HEK293 (cell line): ENCODE data around the gene ATP5IF1.

Experiments used
- CTCF ChIA-PET: fragments of 350-600 bp; formaldehyde crosslinking; extraction: SDS; loops from one replicate; lab custom pipeline; 2021; ENCODE audit warnings: antibody characterized with exemption; lab: Yijun Ruan, JAX
- POLR2A ChIA-PET: fragments of 300-600 bp; formaldehyde crosslinking; extraction: SDS; loops from one replicate; lab custom pipeline; 2020; ENCODE audit warnings: antibody characterized with exemption, inconsistent platforms; lab: Yijun Ruan, JAX
- H3K27ac ChIP-seq: fragments of 200-500 bp; sonication (Bioruptor generic); 2 replicates; pipeline ENCODE4 v1.5.1; 2014; ENCODE audit warnings: low read depth, low read length, control low read depth, inconsistent platforms; ENCODE audit errors: extremely low read depth
- H3K36me3 ChIP-seq, 2 experiments: fragments of 200-500 bp in 1 of 2; sonication (Bioruptor generic) in 1 of 2; 1 replicate in 1 of 2; 2 replicates in 1 of 2; pipeline ENCODE4 v1.5.1; 2014 to 2017; ENCODE audit warnings: inconsistent platforms in 2 of 2, low read length in 2 of 2; ENCODE audit not compliant: control insufficient read depth in 2 of 2, insufficient read depth in 1 of 2
- H3K4me1 ChIP-seq: fragments of 200-500 bp; sonication (Bioruptor generic); 2 replicates; pipeline ENCODE4 v1.5.1; 2014; ENCODE audit warnings: mild to moderate bottlenecking, low read length, inconsistent platforms; ENCODE audit not compliant: control insufficient read depth, insufficient read depth
- H3K4me3 ChIP-seq: 2 replicates; pipeline ENCODE4 v1.5.1; 2011; ENCODE audit warnings: low read depth, mild to moderate bottlenecking, control low read depth, low read length, moderate library complexity
- H3K9me3 ChIP-seq: fragments of 200-500 bp; sonication (Bioruptor generic); 2 replicates; pipeline ENCODE4 v1.5.1; 2014; ENCODE audit warnings: low read depth, low read length, inconsistent platforms; ENCODE audit not compliant: control insufficient read depth, insufficient read depth
- AEBP2 ChIP-seq: fragments of 450-650 bp; formaldehyde crosslinking; IDR thresholded peaks from 2 replicates; pipeline ENCODE4 v1.5.1; 2016; ENCODE audit warnings: missing biosample characterization, missing genetic modification characterization, borderline replicate concordance
- GLIS1 ChIP-seq: fragments of 450-650 bp; formaldehyde crosslinking; IDR thresholded peaks from 2 replicates; pipeline ENCODE4 v1.5.1; 2016; ENCODE audit warnings: missing biosample characterization, missing genetic modification characterization
- HOXC10 ChIP-seq: sonication (generic); formaldehyde crosslinking; IDR thresholded peaks from 2 replicates; pipeline ENCODE4 v1.8.1; 2023; ENCODE audit warnings: mild to moderate bottlenecking, missing genetic modification reagents
- KLF7 ChIP-seq: fragments of 450-650 bp; formaldehyde crosslinking; IDR thresholded peaks from 2 replicates; pipeline ENCODE4 v1.5.1; 2016; ENCODE audit warnings: missing biosample characterization, missing genetic modification characterization, borderline replicate concordance
- TRIM28 ChIP-seq: IDR thresholded peaks from 2 replicates; pipeline ENCODE4 v1.6.1; 2011; ENCODE audit warnings: low read length, control low read depth, borderline replicate concordance
- ZFP69B ChIP-seq: fragments of 450-650 bp; formaldehyde crosslinking; IDR thresholded peaks from 2 replicates; pipeline ENCODE4 v1.5.1; 2016; ENCODE audit warnings: missing biosample characterization, missing genetic modification characterization
- ZNF202 ChIP-seq: fragments of 450-650 bp; formaldehyde crosslinking; IDR thresholded peaks from 2 replicates; pipeline ENCODE4 v1.5.1; 2016; ENCODE audit warnings: missing biosample characterization, missing genetic modification characterization, borderline replicate concordance
- ZNF221 ChIP-seq: fragments of 450-650 bp; formaldehyde crosslinking; IDR thresholded peaks from 2 replicates; pipeline ENCODE4 v1.5.1; 2017; ENCODE audit warnings: missing biosample characterization, missing genetic modification characterization, borderline replicate concordance
- ZNF311 ChIP-seq: fragments of 450-650 bp; formaldehyde crosslinking; IDR thresholded peaks from 2 replicates; pipeline ENCODE4 v1.5.1; 2017; ENCODE audit warnings: missing biosample characterization, missing genetic modification characterization, borderline replicate concordance
- ZNF350 ChIP-seq: fragments of 450-650 bp; formaldehyde crosslinking; IDR thresholded peaks from 2 replicates; pipeline ENCODE4 v1.5.0; 2017; ENCODE audit warnings: missing biosample characterization, mild to moderate bottlenecking, missing genetic modification characterization
- ZNF354C ChIP-seq: fragments of 450-650 bp; formaldehyde crosslinking; IDR thresholded peaks from 2 replicates; pipeline ENCODE4 v1.5.1; 2016; ENCODE audit warnings: missing biosample characterization, missing genetic modification characterization, low read depth, borderline replicate concordance
- ZNF398 ChIP-seq: fragments of 450-650 bp; formaldehyde crosslinking; IDR thresholded peaks from 2 replicates; pipeline ENCODE4 v1.5.1; 2017; ENCODE audit warnings: missing biosample characterization, missing genetic modification characterization
- ZNF518A ChIP-seq: fragments of 450-650 bp; formaldehyde crosslinking; conservative IDR thresholded peaks from 2 replicates; pipeline ENCODE4 v1.5.1; 2016; ENCODE audit warnings: low read depth, missing biosample characterization, missing genetic modification characterization
- ZNF585B ChIP-seq: fragments of 450-650 bp; formaldehyde crosslinking; IDR thresholded peaks from 2 replicates; pipeline ENCODE4 v1.5.1; 2016; ENCODE audit warnings: missing biosample characterization, missing genetic modification characterization
- ZNF664 ChIP-seq: fragments of 450-650 bp; formaldehyde crosslinking; IDR thresholded peaks from 2 replicates; pipeline ENCODE4 v1.5.1; 2016; ENCODE audit warnings: missing biosample characterization, missing genetic modification characterization

Gene ATP5IF1

GRCh38 chr1:28209700-28210099, 26.2 kb upstream of the ATP5IF1 start (continued):
- no peak for TF ChIP-seq TRIM28
- TF ChIP-seq, all 188 proteins: peak for 1

GRCh38 chr1:28213315-28213714, 22.6 kb upstream of the ATP5IF1 start:
- H3K36me3 ChIP-seq, result peaks cover 13 to 74% of the 10 kb centered on the region in 2 experiments; a peak in 2 of 3 replicates
- no peaks in the 10 kb centered on the region for H3K9me3 ChIP-seq
- no peak overlapping the region for H3K27ac ChIP-seq
- H3K4me3 ChIP-seq, result no peak overlapping the region
- ChIA-PET CTCF (interaction anchor here (0.5 to 2.2 kb wide), 6 partner anchors 32 to 551 kb away, joined by 3 to 12 read pairs (median 4); no protein-coding TSS in a partner anchor), POLR2A (interaction anchor here (0.7 kb wide), 1 partner anchor 325 kb away, joined by 3 read pairs; no protein-coding TSS in a partner anchor)
- TF ChIP-seq AEBP2 (tag by site-specific recombination) (no peak), GLIS1 (tag by site-specific recombination) (no peak), HOXC10 (CRISPR knock-in tag) (no peak)
- no peaks in the 10 kb centered on the region for H3K4me1 ChIP-seq

DNA sequence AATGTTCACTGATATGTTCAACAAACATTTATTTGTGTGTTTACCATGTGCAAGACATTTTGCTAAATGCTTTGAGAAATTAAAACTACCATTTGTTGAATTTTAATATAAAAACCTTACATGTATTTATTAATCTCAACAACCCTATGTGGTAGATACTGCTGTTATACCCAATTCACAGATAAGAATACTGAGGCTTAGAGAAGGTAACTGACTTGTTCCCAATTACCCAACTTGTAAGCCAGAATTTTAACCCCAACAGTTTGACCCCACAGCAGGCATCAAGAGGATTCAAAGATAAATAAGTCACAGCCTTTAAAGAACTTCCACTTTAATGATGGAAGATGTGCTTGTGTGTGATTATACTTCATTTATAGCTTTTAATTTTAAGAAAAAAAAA, 6.8 kb upstream of the ATP5IF1 start:
- Histone ChIP-seq H3K27ac (no peak overlapping the region), H3K9me3 (no peaks in the 10 kb centered on the region), H3K4me1 (no peaks in the 10 kb centered on the region), H3K36me3 (peaks cover 60 to 69% of the 10 kb centered on the region in 2 experiments), H3K4me3 (no peak overlapping the region)
- TF ChIP-seq ZNF221, result no peak
- no peak for TF ChIP-seq ZNF398
- TF ChIP-seq ZNF350 (tag by site-specific recombination), result no peak
- TF ChIP-seq ZNF202 (tag by site-specific recombination), result no peak
- TF ChIP-seq KLF7 (tag by site-specific recombination), result no peak
- no peak for TF ChIP-seq ZNF664 (tag by site-specific recombination)
- TF ChIP-seq ZFP69B (tag by site-specific recombination), result no peak
- TF ChIP-seq ZNF585B (tag by site-specific recombination), result no peak
- TF ChIP-seq ZNF354C (tag by site-specific recombination), result no peak
- TF ChIP-seq ZNF518A (tag by site-specific recombination), result no peak
- no peak for TF ChIP-seq ZNF311
- CTCF ChIA-PET, result interaction anchor here (0.7 kb wide), 1 partner anchor 584 kb away, joined by 3 read pairs; no protein-coding TSS in a partner anchor
- POLR2A ChIA-PET, result no interaction called here
